Lung (tissue), 12 donors: ENCODE data around the gene ARHGAP35. TPM values are rescaled to one million over a fixed set of nuclear protein-coding genes. Genes with fewer than 3 reads are reported as not detected.

Experiments
- ATAC-seq: fragments of 200-7000 bp; cut with Tn5 transposase; one replicate; pipeline ENCODE4 v1.9.1; 2020; ENCODE audit warnings: moderate number of reproducible peaks; ENCODE audit not compliant: insufficient read depth, low FRiP score
- DNase-seq, 3 donors: peaks; one replicate each; pipeline ENCODE4 v3.0.0-alpha.2; 2013 to 2017
- H3K27ac ChIP-seq, 2 donors: one replicate each; pipeline ENCODE4 v1.5.1; 2013; ENCODE audit warnings: mild to moderate bottlenecking in 2 of 2, moderate library complexity in 2 of 2, control low read depth in 1 of 2, inconsistent platforms in 1 of 2, low read depth in 1 of 2, low read length in 1 of 2
- H3K27me3 ChIP-seq, 3 donors: one replicate each; pipeline ENCODE4 v1.5.1; 2013; ENCODE audit warnings: low read length in 2 of 3; ENCODE audit not compliant: control insufficient read depth in 3 of 3, insufficient read depth in 3 of 3
- H3K36me3 ChIP-seq, 4 donors: one replicate each; pipeline ENCODE4 v1.5.1; 2013; ENCODE audit warnings: low read length in 4 of 4, mild to moderate bottlenecking in 1 of 4, moderate library complexity in 1 of 4; ENCODE audit not compliant: control insufficient read depth in 4 of 4, insufficient read depth in 4 of 4
- H3K4me1 ChIP-seq, 5 donors: one replicate each; pipeline ENCODE4 v1.5.1; 2013; ENCODE audit warnings: low read length in 5 of 5, mild to moderate bottlenecking in 2 of 5, moderate library complexity in 1 of 5; ENCODE audit not compliant: control insufficient read depth in 5 of 5, insufficient read depth in 5 of 5
- H3K4me3 ChIP-seq: one replicate; pipeline ENCODE4 v1.5.1; 2013; ENCODE audit warnings: mild to moderate bottlenecking, control low read depth, moderate library complexity
- H3K9ac ChIP-seq, 2 donors: one replicate each; pipeline ENCODE4 v1.5.1; 2013; ENCODE audit warnings: low read length in 2 of 2, control low read depth in 1 of 2; ENCODE audit not compliant: insufficient read depth in 1 of 2
- H3K9me3 ChIP-seq, 4 donors: one replicate each; pipeline ENCODE4 v1.5.1; 2013; ENCODE audit warnings: low read length in 3 of 4, mild to moderate bottlenecking in 1 of 4, moderate library complexity in 1 of 4; ENCODE audit not compliant: control insufficient read depth in 4 of 4, insufficient read depth in 3 of 4
- WGBS, 2 donors: extraction: QIAGEN DNeasy Blood & Tissue Kit; methylation state at CpG; one replicate each; pipeline ENCODE4 v1.1.7; 2013; 5-methylcytosine and 5-hydroxymethylcytosine counted together
- polyA plus RNA-seq, 2 donors: library from polyadenylated mRNA; stranded (reverse); fragments of 200-250 nt; gene quantifications; one replicate each; pipeline ENCODE4 v1.2.1, GENCODE V29; 2013
- total RNA-seq, 2 donors: library from RNA; depleted of rRNA in 1 of 2; stranded (reverse); fragments of >200 nt in 1 of 2; gene quantifications; one replicate each; pipeline ENCODE4 v1.2.1, GENCODE V29; 2014 to 2021
- TF ChIP-seq, protein P1 (sequence below): IDR thresholded peaks from 2 replicates; pipeline ENCODE4 v1.5.1; 2012; ENCODE audit warnings: mild to moderate bottlenecking; ENCODE audit errors: control extremely low read depth, extremely low read depth
- donor health status: control.
- donor health status: control.
- donor health status: Bipolar disorder and iron deficiency.
- donor health status: healthy.
- donor health status: DM: yes; HTN: yes; CAD: no.

The ARHGAP35 gene
- total and polyA plus RNA-seq, 4 donors = 12.2 to 53.5 (median 36.5) TPM

DNA sequence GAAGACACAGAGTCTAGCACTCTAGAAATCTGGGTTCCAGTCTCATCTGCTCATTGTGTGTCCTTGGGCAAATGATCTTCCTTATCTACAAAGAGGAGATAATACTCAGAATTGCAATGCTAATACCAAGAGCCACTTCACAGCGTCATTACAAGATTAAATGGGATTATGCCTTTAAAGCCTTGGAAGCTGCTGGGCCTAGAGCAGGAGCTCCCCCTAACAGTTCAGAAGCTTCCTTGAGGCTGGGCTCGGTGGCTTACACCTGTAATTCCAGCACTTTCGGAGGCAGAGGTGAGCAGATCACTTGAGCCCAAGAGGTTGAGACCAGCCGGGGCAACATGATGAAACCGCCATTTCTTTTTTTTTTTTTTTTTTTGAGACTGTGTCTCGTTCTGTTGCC is 37.7 kb upstream of the ARHGAP35 start:
- H3K27me3 ChIP-seq = no peaks in the 10 kb centered on the region
- H3K4me1 ChIP-seq = peaks cover 0 to 7% (median 0%) of the 10 kb centered on the region in 5 donors
- H3K4me3 ChIP-seq = no peak overlapping the region
- H3K9ac ChIP-seq = no peak overlapping the region
- ATAC-seq (no peak), DNase-seq (no peak)
- WGBS, 2 donors = 78 to 93% methylated on average over 6 of the region's 6 CpGs
- no peak overlapping the region for H3K27ac ChIP-seq
- no peaks in the 10 kb centered on the region for H3K36me3 ChIP-seq
- no peaks in the 10 kb centered on the region for H3K9me3 ChIP-seq
- TF ChIP-seq, protein P1, sequence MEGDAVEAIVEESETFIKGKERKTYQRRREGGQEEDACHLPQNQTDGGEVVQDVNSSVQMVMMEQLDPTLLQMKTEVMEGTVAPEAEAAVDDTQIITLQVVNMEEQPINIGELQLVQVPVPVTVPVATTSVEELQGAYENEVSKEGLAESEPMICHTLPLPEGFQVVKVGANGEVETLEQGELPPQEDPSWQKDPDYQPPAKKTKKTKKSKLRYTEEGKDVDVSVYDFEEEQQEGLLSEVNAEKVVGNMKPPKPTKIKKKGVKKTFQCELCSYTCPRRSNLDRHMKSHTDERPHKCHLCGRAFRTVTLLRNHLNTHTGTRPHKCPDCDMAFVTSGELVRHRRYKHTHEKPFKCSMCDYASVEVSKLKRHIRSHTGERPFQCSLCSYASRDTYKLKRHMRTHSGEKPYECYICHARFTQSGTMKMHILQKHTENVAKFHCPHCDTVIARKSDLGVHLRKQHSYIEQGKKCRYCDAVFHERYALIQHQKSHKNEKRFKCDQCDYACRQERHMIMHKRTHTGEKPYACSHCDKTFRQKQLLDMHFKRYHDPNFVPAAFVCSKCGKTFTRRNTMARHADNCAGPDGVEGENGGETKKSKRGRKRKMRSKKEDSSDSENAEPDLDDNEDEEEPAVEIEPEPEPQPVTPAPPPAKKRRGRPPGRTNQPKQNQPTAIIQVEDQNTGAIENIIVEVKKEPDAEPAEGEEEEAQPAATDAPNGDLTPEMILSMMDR = no peak

DNA sequence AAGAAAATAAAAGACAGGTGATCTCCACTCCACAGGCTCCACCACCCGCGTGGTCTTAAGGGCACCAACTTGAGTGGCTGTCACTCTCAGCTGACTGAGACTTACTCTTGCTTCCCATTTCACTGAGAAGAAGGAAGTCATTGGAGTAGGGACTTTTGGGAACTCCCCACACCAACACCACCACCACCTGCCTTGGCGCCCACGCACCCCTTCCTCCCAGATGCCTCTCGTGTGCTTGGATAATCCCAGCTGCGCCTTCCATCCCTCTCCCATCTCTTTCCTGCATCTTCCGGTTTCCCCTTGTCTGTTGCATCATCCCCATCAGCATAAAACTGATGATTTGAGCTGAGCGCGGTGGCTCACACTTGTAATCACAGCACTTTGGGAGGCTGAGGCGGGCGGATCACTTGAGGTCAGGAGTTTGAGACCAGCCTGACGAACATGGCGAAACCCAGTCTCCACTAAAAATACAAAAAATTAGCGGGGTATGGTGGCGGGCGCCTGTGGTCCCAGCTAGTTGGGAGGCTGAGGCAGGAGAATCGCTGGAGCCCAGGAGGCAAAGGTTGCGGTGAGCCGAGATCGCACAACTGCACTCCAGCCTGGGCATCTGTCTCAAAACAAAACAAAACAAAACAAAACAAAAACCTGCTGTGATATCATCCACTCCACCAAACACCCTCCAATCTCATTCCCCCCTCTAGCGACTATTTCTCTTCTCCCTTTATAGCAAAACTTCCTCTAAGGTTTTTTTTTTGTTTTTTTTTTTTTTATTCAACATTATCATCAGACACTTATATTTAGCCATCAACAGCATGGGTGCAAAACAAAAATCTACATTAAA is 35.7 kb upstream of the ARHGAP35 start:
- ATAC-seq (no peak), DNase-seq (no peak)
- Histone ChIP-seq H3K9me3 (no peaks in the 10 kb centered on the region), H3K27ac (no peak overlapping the region), H3K9ac (no peak overlapping the region), H3K27me3 (no peaks in the 10 kb centered on the region), H3K4me3 (no peak overlapping the region), H3K4me1 (peaks cover 0 to 10% (median 0%) of the 10 kb centered on the region in 5 donors), H3K36me3 (no peaks in the 10 kb centered on the region)
- 72 to 75% methylated on average over 21 of the region's 21 CpGs for WGBS, 2 donors
- TF ChIP-seq, protein P1 = no peak

DNA sequence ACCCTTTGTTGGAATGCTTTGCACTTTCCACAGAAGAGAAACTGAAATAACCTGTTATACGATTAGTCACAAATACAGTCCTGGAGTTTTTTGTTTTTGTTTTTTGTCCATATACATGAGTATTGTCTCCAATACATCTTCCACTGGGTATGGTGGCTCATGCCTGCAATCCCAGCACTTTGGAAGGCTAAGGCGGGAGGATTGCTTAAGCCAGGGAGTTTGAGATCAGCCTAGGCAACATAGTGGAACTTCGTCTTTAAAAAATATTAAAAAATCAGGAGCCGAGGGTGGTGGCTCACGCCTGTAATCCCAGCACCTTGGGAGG is 35.1 kb upstream of the ARHGAP35 start:
- no peak overlapping the region for H3K27ac ChIP-seq
- ATAC-seq = no peak
- H3K4me1 ChIP-seq = peaks cover 0 to 10% (median 0%) of the 10 kb centered on the region in 5 donors
- H3K4me3 ChIP-seq = no peak overlapping the region
- TF ChIP-seq, protein P1 = no peak
- WGBS, 2 donors = 86 to 89% methylated on average over 5 of the region's 5 CpGs
- no peaks in the 10 kb centered on the region for H3K27me3 ChIP-seq
- H3K9ac ChIP-seq = no peak overlapping the region
- DNase-seq = no peak
- H3K9me3 ChIP-seq = no peaks in the 10 kb centered on the region
- H3K36me3 ChIP-seq = no peaks in the 10 kb centered on the region
